Left colon (tissue), 2 donors: ENCODE results near the gene STK24. TPM values are rescaled to one million over a fixed set of nuclear protein-coding genes. Genes with fewer than 3 reads are reported as not detected.
A peak's percentile ranks its signal among the peaks of the same experiment; 100 is the strongest.

Source experiments
- ATAC-seq: fragments of 200-7000 bp; cut with Tn5 transposase; one replicate; pipeline ENCODE4 v1.9.1; 2020; ENCODE audit warnings: mild to moderate bottlenecking, moderate library complexity
- DNase-seq, 2 donors: peaks; one replicate each; pipeline ENCODE4 v3.0.0-alpha.2; 2020
- intact Hi-C, 2 donors: fragments of 100-400 bp; cut with DNase I in 1 of 2; cut with micrococcal nuclease in 1 of 2; formaldehyde crosslinking; loops; one replicate each; pipeline versions ENCODE4 v1.11.2 to v1.14.0; 2022; cut with DNase I, micrococcal nuclease
- total RNA-seq, 2 donors: library from RNA; stranded (reverse); fragmentation: NEBNext Ultra II Directional; extraction: Animal tissue kit (Norgen Biotek cat#: 25700); gene quantifications; one replicate each; pipeline ENCODE4 v1.2.1, GENCODE V29; 2021
- donor health status: DM: no; HTN: no; CAD: no.
- donor health status: DM: yes; HTN: yes; CAD: no.

STK24 gene
- total RNA-seq, 2 donors from 2014 or later, result 204 to 205 TPM

DNA sequence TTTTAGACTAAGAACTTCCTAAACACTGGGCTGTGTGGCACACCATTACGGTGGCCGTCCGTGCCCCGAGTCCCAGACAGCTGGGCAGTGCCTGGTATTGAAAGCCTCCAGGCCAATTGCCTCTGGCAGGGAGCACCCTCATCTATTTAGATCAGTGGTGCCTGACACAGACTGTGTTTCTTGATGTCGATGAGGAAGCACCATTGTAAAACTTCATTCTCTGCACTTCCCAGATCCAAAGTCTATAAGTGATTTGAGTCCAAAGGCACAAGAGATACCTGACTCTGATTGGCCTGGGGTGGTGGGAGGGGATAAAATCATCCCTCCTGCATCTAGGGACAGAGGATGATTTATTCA is 8.5 kb upstream of the STK24 start:
- DNase-seq, result peak in 1 of 2 donors; percentile 32
- peak; percentile 89 for ATAC-seq
- intact Hi-C loops, result no loop called here

DNA sequence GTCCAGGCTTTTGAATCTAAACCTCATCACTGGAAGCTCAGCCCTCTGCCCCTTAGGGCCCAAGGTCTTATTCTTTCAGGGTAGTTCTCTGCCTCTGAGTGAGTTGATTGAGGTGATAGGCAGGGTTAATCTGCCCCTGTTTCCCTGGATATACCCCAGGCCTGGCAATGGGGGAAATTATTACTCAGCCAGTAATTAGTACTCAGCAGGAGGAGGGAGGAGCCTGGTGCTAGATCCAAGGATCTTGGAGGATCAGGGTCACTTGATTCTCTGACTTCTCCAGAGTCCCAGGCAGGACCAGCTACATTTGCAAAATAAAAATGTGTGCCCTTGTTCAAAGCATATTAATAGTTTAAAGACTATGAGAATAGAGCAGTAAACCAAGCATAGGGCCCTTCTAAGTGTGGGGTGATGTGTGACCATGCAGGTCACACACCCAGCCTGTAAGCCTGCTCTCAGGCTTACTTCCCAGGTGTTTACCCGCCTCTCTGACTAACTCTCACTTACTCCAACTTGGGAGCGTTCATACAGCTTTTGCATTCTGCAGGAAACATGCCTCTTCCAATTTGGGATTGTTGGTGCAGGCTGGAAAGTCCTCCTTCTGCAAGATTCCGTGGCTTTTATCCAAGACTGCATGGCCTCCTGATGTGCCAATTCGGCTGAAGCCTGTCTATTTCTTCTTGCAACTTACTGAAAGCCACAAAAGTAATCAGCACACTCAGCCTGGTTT is 7.9 kb upstream of the STK24 start:
- intact Hi-C loops, result no loop called here
- DNase-seq (no peak), ATAC-seq (peak; percentile 65)

DNA sequence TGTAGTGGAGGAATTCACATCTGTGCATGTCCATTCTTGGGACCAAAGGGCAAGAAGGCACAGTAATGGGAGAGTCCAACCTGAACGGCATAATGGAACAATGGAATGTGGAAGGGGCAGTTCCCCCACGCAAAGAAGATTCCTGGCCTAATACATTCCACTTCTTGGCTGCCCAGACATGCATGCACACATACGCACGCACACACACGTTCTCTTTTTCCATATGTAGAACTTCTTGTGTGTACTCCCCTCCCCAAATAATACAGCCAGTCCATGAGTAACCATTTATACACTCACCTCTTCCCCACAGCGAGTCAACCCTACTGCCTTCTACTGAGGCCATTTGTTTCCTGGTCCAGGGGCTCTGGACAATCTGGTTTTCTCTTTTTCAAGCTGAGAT is 6.0 kb upstream of the STK24 start:
- intact Hi-C loops, result no loop called here
- no peak for ATAC-seq
- DNase-seq, result no peak

DNA sequence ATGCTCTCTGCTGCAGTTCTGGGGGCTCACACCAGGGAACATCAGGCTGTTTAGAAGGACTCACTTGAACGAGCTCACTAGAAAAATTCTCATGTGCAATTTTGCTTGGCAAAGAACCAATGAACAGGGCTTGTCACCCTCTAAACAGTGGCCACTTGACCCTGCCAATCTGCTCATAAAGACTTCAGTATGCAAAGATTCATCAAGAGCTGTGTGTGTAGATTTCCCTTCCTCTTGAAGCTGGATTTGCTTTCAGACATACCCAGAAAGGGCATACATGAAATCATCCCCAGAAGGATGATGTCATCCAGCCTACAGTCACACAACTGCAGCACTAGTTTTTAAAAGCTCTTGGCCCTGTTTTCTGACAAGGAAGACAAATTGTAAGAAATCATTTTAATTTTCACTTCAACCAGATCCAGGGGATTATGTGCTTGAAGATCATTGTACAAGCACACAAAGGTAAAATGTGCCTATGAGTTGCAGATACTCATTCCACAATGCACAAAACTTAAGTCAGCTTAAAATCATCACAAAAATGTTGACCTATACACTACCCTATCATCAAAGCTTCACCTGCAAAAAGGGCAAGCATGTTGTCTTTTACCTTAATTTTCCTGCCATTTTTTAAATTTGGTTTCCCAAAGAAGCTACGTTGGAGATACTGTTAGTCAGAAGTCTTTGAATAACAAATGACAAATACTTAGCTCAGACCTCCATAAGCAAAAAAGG is 5.2 kb upstream of the STK24 start:
- ATAC-seq (no peak), DNase-seq (no peak)

DNA sequence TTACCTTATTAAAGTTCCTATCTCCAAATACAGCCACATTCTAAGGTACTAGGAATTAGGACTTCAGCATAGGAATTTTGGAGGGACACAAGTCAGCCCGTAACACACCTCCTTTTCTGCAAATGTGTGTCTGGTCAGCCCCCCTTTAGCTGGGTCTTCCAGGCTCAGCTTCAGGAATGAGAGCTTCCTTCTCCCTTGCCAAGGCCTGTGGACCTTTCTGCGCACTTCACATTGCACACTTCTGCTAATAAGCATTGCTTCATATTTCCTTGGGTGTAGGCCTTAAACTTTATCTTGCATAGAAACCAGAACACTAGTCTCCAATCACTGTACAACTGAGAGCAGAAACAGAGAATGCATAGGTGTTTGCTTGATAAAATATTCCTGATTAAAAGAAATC is 4.5 kb upstream of the STK24 start:
- intact Hi-C loops, result no loop called here
- DNase-seq, result no peak
- ATAC-seq, result no peak

More for the DNA sequence above, 5.2 kb upstream of the STK24 start:
- intact Hi-C loops, result no loop called here

DNA sequence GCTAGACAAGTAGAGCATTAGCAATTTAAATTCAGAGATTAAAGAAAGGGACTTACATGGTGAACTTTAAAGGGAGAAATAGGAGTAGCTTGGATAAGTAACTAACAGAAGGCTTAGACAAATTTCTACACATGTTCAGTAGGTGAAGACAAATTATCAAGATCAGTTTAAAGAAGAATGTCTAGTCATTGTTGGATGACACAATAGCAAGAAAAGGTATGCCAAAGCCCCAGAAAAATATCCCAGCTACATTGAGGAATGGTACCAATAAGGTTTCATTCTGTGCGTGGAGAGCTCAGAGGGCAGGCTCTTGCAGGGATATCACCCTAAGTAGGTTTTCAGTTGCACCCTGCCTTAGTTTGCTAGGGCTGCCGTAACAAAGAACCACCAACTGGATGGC is 3.5 kb upstream of the STK24 start:
- no peak for DNase-seq
- intact Hi-C loops, result no loop called here
- ATAC-seq, result no peak

DNA sequence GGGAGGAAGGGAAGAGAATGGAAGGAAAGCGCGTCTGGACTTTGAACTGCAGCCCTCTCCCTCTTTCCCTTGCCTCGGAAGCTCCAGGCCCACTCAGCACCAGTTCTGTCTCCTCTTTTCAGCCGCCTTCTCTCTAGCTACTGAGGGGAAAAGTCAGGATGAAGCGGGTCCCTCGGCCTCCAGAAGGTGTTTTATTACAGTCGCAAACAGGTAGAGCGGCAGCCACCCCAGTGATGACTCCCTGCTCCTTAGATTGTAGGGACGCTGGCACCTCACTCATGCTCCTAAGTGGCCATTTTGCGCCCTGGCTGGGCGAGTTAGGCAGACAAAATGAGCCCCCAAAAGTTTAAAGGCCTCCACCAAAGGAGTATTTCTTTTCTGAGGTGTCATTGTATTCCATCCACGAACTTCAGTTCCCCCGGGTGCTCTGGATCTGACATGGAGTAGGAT is 954 bp upstream of the STK24 start:
- DNase-seq (no peak), ATAC-seq (peak; percentile 35)
- intact Hi-C loops, result no loop called here

DNA sequence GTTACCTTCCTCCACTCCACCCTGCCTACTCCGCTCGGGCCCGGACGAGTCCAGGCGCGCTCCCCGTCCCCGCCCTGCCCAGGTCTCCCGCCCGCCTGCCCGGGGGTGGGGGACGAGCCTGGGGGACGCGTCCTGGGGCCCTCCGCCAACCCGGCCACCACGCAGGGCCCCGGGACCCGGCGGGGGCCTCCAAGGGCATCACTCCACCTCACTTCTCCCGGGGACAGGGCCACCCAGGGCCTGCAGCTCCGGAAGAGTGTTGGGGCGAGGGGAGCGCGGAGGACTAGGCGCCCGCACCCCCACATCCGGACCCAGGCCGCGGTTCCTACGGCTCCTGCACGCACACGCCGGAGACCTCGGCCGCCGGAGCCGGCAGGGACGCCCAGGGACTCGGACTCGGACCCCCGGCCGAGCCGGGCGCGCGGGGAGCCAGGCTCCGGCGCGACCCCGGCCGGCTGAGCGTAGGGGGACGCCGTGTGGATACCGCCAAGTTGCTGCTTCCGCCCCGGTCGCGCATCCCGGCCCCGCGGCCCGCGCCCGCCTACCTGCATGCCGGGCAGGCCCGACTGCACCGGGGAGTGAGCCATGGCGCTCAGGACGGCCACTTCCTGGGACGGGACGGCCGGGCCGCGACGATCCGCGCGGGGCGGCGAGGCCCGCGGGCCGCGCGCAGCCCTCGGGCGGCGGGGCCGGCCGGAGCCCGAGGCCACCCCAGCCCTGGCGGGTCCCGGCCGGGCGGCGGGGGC is 534 bp downstream of the STK24 start:
- DNase-seq (peak; percentile 51 to 71), ATAC-seq (peak; percentile 56)
- intact Hi-C loops, result no loop called here

DNA sequence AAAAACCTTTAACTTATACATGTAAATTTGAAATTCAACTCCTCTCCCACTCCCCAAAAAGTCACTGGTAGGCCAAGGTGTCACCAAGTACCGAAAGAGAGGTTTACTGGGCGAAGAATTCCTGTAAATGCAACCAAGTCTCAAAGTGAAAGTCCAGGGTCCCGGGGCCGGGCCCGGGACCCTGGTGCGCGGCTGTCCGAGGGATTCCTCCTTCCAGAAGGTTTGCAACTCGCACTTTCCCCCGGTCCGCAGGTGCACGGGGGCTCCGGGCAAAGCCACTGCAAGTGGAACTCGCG is 1.1 kb downstream of the STK24 start:
- ATAC-seq (no peak), DNase-seq (no peak)
- intact Hi-C loops, result no loop called here

DNA sequence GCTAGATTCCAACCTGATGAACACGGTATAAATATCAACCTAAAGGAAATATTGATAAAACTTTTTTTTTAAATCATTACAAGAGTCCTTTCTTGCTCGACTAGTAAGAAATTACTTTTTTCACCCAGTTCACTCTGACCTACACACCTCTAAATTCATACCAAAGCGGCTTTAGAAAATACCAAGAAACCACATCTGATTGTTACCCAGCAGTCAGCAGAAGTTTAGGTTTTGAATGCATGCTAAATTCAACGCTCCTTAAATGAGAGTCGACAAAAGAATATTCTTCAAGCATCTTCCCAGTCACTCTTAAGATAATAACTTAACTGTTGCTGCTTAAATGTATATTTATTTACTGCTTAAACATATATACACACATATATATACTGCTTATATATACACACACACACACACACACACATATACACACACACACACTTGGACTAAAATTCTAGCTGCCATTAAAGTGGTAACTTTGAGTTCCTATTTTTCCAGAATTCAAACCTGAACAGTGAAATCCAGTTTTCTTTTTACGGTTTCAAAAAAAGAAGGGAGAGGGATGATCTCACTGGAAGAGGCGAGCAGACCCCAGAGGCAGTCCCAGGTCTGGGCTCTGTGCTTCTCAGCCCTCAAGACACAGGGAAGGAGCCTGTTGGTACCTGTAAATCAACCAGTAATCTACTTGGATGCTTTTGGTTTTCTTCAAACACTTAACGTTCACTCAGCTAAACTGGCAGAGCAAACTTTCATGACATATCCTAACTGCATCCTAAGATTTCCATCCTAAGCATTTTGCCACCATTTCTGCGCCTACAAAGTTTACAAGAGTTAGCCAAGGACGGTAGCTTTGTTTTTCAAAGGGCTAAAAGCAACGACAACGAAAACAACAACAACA is 1.7 kb downstream of the STK24 start:
- intact Hi-C loops, result no loop called here
- DNase-seq (no peak), ATAC-seq (no peak)

DNA sequence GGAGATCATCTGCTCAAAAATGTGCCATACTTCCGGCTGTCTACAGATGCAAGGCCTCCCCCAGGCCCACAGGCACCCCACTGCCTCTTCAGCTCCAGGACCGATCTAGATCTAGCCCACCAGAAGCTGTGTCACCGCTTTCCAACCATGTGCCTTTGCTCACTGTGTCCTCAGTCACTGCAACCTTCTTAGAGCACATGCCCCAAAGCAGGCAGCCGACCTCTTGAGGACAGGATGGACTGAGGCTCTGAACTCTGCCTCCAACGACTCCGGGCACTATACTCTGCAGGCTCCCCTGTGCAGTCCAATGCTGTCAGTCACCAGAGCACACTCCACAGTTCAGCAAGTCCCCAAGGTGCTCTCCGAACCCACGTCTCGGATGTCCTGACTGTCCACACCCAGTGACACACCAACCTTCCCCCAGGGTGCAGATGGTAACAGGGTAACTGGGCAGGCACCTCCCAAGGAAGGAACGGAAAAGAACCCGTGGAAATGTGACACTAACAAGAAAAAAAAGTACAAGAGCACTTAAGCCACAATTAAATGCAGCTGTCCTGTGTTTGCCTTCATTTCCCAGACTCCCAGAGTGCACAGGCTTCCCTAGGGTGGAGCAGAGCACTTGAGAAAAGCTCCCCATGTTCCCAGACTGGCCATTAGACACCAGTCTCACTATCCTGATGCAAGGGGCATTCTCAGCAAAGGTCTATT is 4.8 kb downstream of the STK24 start:
- ATAC-seq, result peak; percentile 56

DNA sequence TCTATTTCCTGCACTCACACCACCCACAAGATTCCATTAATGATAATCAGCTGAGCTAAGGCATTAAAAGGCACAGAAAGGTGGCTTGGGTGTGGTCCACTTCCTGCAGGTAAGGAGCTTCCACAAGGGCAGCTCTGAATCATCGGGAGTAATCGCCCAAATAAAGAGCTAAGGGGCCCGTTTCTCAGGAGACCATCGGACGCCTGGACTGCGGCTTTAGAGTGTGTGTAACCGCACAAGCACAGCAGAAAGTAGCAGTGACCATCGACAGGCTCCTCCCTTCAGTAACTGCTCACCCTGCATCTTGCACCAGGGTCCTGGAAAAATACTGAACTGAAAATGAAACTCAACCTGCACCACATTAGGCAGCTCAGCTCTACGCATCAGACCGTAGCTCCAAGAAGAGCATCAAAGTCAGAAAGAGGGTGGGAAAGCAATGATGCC is 6.0 kb downstream of the STK24 start:
- DNase-seq (peak; percentile 59 to 62), ATAC-seq (peak; percentile 40)
- intact Hi-C loops, result loop anchor here in 1 of 2 donors (5.0 kb wide), 1 partner anchor 89 kb away; no protein-coding TSS in a partner anchor

More for the DNA sequence above, 4.8 kb downstream of the STK24 start:
- DNase-seq, result peak; percentile 48 to 71
- intact Hi-C loops, result loop anchor here in 1 of 2 donors (5.0 kb wide), 1 partner anchor 90 kb away; no protein-coding TSS in a partner anchor

DNA sequence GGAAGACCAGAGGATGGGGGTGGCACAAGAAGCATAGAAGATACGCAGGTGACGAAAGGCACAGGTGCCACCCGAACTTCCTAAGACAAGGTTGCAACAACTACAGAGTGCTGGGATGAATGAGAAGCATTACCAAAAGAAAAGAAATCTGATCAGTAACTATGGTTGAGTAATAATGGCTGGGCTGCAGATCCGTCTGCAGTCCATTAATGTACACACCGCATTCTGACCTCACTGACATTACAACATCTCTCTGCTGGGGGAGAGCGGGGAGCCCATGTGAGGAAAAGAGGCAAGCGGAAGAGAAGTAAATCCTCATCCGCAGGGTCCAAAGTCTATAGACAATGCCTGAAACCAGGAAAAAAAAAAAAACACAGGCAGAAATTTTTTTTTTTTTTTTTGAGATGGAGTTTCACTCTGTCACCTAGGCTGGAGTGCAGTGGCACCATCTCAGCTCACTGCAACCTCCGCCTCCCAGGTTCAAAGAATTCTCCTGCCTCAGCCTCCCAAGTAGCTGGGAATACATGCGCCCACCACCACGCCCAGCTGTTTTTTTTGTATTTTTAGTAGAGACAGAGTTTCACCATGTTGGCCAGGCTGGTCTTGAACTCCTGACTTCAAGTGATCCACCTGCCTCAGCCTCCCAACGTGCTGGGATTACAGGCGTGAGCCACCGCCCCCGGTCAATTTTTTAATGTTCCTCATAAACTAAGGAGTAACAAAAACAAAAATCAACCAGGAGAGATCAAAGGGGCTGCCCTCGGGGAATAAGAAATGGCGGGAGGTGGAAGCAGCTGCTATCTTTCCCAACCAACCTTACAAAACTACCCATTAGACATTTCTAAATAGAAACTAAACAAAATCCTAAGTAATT is 7.2 kb downstream of the STK24 start:
- DNase-seq, result peak in 1 of 2 donors; percentile 75
- peak; percentile 57 for ATAC-seq
- intact Hi-C loops, result loop anchor here in 1 of 2 donors (5.0 kb wide), 1 partner anchor 87 kb away; no protein-coding TSS in a partner anchor

DNA sequence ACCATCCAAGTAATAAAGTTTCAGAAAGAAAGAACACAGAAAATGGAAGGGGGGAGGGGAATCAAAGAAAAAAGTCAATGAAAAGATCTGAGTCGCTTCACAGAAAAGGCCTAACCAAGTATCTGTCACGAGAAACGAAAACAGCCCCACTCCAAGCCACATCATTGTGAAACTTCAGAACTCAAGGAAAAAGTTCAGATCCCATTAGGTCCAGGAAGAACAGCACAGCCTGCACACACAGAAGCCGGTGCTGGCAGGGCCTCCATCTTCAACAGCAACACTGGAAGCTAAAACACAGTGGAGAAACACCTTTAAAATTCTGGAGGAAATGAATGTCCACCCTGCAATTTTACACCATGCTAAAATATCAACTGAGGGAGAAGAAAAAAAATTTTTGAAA is 8.0 kb downstream of the STK24 start:
- intact Hi-C loops, result no loop called here
- no peak for DNase-seq
- no peak for ATAC-seq

DNA sequence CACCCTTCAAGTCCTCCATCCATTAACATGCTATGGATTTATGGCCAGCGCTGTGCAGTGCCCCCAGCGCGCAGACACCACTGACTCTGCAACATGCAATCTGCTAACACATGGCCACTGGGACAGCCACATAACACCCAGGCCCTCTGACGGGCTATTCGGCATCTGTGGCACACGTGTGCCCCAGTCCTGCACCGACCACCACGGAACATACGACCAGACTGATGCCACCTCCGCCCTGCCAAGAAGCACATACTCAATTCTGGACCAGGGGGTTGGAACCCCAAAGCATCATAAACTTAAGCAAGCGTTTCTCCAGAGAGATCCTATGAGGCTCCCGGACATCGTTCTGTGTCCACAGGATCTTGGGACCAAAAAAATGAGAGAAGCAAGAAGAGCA is 9.8 kb downstream of the STK24 start:
- no peak for ATAC-seq
- intact Hi-C loops, result no loop called here
- no peak for DNase-seq

DNA sequence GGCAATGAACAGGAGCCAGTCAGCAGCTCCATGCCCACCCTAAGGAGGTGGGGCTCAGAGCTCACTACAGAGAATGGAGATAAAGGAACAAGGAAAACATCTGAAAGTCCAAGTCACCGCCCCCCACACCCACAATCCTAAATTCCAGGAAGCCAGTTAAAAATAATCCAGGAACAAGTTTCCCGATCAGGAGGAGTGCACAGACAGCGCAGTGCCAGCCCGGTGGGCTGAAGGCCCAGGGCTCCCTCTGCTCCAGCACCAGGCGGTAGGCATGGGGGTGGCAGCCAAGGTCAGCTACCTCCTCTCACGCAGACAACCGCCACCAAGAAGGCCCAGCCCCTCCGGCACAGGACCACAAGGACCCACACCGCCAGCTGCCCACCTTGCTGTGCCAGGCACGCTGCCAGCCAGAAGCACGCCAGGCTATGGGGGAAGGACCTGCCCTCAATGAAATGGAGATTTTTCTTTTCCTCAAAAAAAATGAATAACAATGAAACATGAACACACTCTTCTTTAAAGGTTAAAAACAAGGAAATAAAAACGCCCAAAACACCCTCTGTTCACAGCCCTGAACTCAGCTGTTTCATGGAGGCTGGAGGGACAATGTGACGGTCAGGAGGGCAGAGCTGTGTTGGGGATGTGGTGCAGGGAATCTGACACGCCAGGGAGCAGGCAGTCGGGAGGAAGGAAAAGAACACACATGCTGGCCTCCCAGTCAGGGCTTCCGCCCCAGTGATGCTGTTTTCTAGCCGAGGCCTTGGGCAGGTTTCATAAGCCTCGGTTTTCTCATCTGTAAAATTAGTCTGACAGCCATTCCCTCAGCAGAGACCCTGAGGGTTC is 11.0 kb downstream of the STK24 start:
- DNase-seq (peak; percentile 76 to 84), ATAC-seq (peak; percentile 74)
- intact Hi-C loops, result no loop called here
